HG03342 (cell line): ENCODE results near the gene SLX1B.
"Not testable (repeated sequence)": the region's sequence is repeated elsewhere in the genome, so short reads cannot be mapped to it uniquely, and the experiment has no call there.

ENCODE experiments used
- ATAC-seq: cut with Tn5 transposase; IDR thresholded peaks from one replicate; pipeline ENCODE4 v1.9.1; 2021; ENCODE audit warnings: mild to moderate bottlenecking, moderate library complexity; ENCODE audit not compliant: unreplicated experiment

The SLX1B gene

GRCh38 chr16:29454269-29454668, at the start of gene SLX1B, which contains the start of gene BOLA2:
Gene SLX1B, plus strand, starts transcription at chr16:29454533.
Gene BOLA2, minus strand, starts transcription at chr16:29454351. Its CDS starts 98 bp downstream, at chr16:29454253.
- peak; percentile 82 for ATAC-seq

GRCh38 chr16:29405249-29405648, 49.1 kb upstream of the SLX1B start:
- ATAC-seq = not testable (repeated sequence)

GRCh38 chr16:29423587-29423986, 30.7 kb upstream of the SLX1B start:
- not testable (repeated sequence) for ATAC-seq

- ATAC-seq = not testable (repeated sequence)
Observed at GRCh38 chr16:29425390-29425789, 28.9 kb upstream of the SLX1B start.

DNA sequence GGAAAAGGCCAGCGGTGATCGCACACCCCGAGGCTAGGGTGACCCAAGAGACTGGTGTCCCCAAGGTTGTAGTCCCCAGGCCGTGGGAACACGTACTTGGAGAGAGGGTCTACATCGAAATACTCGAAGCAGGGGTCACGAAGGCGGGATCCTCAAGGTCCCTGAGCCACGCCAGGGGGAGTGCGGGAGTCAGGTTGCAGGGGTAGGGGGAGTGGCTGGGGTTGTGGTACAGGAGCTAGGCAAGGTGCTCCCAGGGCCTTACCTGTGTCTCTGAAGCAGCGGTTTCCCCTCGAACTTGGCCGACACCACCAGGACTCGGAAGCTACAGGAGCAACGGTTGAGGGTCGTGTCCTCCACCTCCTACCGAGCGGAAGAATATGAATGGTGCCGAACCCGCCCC, 579 bp upstream of the SLX1B start:
- not testable (repeated sequence) for ATAC-seq

DNA sequence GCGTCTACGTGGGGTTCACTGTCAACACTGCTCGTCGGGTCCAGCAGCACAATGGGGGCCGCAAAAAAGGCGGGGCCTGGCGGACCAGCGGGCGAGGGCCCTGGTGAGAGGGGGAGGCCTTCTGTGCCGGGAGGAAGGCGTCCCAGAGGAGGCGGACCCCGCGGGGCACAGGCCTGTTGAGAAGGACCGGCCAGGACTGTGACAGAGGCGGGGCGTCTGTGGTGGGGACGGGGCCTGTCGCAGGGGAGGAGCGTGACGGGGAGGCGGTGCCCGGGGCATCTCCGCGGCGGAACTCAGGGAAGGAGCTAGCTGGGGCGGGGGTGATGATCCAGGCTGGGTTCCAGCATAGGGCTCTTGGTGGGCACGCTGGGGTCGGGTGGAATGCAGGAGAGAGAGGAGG, 495 bp downstream of the SLX1B start:
- ATAC-seq = peak; percentile 48

DNA sequence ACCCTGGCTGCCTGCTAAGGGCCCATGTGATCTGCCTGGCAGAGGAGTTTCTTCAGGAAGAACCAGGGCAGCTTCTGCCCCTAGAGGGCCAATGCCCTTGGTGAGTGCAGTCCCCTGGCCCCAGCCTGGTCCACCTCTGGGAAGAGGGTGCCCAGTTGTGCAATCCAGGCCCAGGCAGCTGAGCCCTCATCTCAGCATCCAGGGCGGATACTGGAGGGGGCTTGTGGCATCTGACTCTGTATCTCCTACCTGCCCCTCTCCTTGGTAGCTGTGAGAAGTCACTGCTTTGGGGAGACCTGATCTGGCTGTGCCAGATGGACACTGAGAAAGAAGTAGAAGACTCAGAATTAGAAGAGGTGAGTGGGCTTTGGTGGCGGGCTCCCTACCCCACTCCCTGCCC, 3.3 kb downstream of the SLX1B start:
- not testable (repeated sequence) for ATAC-seq

- ATAC-seq = not testable (repeated sequence)
Observed at GRCh38 chr16:29459706-29460646, 5.6 kb downstream of the SLX1B start, which contains the start of gene SULT1A4. Gene SULT1A4, plus strand, starts transcription at chr16:29459913. Its CDS starts 1,473 bp downstream, at chr16:29461386.

DNA sequence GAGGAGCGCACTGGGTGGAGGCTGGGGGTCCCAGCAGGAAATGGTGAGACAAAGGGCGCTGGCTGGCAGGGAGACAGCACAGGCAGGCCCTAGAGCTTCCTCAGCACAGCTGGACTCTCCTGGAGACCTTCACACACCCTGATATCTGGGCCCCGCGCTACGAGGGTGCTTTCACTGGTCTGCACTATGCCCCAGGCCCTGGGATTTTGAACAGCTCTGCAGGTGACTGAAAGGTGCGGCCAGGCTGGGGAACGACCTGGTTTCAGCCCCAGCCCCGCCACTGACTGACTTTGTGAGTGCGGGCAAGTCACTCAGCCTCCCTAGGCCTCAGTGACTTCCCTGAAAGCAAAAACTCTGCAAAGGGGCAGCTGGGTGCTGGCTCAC, 6.3 kb downstream of the SLX1B start:
- not testable (repeated sequence) for ATAC-seq

- ATAC-seq = not testable (repeated sequence)
Observed at GRCh38 chr16:29465985-29466824, 11.9 kb downstream of the SLX1B start.

DNA sequence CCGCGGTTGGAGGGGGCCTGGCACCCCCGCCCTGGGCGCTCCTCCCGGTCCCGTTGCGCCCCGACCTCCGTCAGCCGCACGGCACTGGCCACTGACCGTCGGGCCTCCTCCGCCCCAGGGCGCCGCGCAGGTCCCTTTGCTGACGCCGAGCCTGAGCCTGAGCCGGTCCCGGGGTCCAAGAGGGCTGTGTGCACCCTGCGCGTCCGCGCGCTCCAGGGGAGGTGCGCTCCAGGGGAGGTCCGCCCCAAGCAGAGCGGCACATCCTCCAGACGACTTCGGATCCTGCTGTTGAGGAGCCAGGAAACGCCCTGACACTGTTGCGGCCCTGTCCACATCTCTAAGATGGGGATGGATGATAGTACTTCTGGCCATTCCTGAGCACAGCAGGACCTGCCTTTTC, 12.6 kb downstream of the SLX1B start:
- ATAC-seq = not testable (repeated sequence)

DNA sequence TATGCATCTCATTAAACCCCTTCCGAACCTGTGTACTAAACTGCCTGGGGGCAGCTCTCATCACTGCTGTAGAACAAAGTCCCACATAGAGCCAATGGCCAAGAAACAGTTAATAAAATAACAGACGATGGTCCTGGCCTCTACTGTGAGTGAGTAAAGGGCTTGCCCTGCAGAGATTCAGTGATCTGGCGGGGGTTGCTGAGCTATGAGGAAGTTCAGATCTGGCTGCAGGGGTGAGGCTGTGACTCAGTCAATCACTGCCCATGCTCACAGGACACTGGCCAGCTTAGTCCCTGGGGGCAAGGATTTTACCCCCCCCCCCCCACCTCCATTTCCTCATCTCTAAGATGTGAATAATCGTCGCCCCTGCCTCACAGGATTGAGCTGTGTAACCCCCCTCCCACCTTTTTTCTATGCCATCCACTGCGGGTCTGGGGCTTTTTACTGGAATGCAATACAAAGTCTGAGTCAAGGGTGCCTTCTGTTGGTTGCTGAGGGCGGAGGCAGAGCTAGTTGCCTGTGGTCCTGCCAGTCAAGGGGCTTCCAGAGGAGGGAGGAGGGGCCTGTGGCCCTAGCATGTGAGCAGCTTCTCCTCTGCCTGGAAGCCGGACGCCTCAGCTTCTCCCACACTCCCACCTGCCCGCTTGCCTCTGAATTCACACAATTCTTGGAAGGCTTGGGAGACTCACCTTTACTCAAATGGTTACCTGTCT, 13.5 kb downstream of the SLX1B start:
- ATAC-seq = not testable (repeated sequence)

- not testable (repeated sequence) for ATAC-seq
Observed at GRCh38 chr16:29469660-29470059, 15.3 kb downstream of the SLX1B start.

DNA sequence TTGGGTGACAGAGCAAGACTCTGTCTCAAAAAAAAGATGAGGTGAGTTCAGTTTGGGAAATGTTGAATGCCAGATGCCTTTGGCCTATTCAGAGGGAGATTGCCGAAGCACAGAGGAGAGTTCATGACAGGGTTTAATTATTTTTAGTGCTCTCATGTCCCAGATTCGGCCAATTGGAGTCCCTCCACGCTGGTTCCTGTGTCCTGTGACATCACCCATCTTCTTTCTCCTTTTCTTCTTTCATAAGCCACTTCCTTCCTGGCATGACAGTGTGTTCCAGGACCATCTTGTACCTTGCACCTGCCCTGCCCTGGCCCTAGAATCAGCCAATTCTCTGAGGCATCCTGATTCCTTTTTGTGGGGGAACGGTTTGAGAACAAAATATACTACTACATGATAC, 17.7 kb downstream of the SLX1B start:
- ATAC-seq = not testable (repeated sequence)

GRCh38 chr16:29482276-29482675, 27.9 kb downstream of the SLX1B start:
- not testable (repeated sequence) for ATAC-seq

DNA sequence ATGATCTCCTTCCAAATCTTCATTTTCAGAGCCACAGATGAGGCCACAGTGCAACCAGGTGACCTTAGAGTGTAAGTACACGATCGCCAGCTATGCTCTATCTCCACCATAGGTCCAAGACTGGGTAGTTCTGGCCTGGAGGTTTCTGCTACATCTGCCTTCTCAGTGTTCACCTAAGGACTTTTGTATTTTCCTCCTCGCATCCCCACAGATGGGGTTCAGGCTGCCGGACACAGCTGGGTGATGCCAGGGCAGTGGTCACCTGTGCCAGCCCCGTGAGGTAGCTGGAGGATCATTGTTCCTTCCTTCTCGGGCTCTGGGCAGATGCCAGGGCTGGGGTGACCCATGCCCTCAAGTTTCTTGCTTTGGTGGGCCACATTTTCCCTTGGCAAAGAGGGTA, 52.0 kb downstream of the SLX1B start, which contains the start of gene NPIPB12:
NPIPB12 (minus strand) TSS at position 101 of the 400 bp plus-strand sequence.
- not testable (repeated sequence) for ATAC-seq
